ENCODE data around the gene MIAT. TPM values are rescaled to one million over a fixed set of nuclear protein-coding genes. Genes with fewer than 3 reads are reported as not detected.

MIAT gene
- total RNA-seq, 1 donor from 2014 or later, result 268 TPM

GRCh38 chr22:26665813-26666231, 8.4 kb downstream of the MIAT start:
- intact Hi-C loops (cut with micrococcal nuclease), result loop anchor here (1.0 to 2.0 kb wide), 5 partner anchors 9 to 267 kb away; partner anchors contain the start of genes MIAT and TFIP11

GRCh38 chr22:26667140-26667539, 9.8 kb downstream of the MIAT start:
- intact Hi-C loops (cut with micrococcal nuclease), result no loop called here

DNA sequence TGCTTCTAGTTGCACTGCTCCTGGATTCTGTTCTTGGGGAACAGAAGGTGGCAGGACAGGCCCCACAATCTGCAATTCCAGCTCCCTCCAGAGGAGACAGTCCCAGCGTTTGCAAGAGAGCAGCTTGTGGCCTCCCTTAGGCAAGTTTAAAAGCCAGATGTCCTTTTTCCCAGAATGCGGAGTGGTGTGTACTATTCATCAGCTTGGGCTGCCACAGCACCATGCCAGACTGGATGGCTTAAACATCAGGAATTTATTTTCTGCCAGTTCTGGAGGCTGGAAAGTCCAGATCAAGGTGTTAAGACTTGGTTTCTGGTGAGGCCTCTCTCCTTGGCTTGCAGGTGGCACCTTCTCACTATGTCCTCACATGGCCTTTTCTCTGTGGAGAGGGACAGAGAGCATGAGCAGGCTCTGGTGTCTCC, 11.7 kb downstream of the MIAT start:
- intact Hi-C loops (cut with micrococcal nuclease), result no loop called here

GRCh38 chr22:26670459-26670858, 13.1 kb downstream of the MIAT start:
- intact Hi-C loops (cut with micrococcal nuclease), result loop anchor here (10.0 kb wide), 1 partner anchor 1106 kb away; the partner anchor contains the start of gene GRK3

DNA sequence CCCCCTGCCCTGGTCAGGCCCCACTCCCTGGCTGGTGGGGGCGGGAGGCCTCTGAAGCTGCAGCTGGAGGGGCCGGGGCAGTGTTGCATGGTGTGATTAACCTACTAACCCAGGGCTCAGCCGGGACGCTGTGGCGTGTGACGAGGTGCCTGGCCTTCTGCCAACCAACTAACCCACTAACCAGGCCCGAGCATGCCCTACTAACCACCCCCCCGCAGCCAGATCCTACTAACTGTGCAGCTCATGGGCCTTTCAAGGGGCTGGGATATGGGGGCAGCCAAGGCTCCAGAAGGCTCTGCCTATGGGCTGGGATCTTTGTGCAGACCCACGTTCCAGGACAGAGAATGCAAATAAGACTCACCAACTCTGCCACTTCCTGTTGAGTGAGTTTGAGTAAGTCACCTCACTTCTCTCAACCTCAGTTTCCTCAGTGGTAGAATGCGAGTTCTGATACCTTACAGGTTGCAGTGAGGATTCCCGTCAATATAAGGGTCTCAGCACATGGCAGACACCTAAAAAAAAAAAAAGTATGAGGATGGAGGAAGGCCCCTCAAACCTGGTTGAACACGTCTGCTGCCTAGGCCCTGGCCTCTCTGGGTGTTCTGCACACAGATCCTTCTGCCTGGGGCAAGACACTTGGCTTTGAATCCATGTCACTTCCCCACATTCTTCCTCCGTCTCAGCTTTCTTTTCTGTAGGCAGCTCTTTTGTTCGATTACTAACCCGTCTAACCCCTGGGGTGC, 14.1 kb downstream of the MIAT start:
- intact Hi-C loops (cut with micrococcal nuclease), result loop anchor here (1.0 to 10.0 kb wide), 10 partner anchors 12 to 1248 kb away; partner anchors contain the start of genes GRK3, HPS4, PITPNB and SRRD

DNA sequence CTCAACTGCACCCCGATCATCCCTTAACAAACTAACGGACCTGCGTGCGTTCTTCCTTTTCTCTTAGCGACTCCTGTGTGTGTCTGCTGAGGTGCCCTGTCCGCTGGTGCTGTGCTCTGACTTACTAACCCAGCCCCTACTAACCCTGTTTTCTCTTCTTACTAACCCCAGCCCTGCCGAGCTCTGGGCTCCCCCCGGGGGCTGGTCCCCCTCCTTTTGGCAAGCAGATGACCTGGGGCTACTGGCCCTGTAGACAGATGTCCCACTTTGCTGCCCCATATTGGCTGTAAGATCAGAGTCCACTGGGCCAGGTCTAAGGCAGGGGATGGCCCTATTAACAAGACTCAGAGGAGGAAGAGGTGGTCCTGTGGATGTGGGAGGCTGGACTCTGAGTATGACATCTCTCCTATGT, 14.7 kb downstream of the MIAT start:
- intact Hi-C loops (cut with micrococcal nuclease), result loop anchor here (1.0 to 10.0 kb wide), 10 partner anchors 13 to 1247 kb away; partner anchors contain the start of genes GRK3, HPS4, PITPNB and SRRD

DNA sequence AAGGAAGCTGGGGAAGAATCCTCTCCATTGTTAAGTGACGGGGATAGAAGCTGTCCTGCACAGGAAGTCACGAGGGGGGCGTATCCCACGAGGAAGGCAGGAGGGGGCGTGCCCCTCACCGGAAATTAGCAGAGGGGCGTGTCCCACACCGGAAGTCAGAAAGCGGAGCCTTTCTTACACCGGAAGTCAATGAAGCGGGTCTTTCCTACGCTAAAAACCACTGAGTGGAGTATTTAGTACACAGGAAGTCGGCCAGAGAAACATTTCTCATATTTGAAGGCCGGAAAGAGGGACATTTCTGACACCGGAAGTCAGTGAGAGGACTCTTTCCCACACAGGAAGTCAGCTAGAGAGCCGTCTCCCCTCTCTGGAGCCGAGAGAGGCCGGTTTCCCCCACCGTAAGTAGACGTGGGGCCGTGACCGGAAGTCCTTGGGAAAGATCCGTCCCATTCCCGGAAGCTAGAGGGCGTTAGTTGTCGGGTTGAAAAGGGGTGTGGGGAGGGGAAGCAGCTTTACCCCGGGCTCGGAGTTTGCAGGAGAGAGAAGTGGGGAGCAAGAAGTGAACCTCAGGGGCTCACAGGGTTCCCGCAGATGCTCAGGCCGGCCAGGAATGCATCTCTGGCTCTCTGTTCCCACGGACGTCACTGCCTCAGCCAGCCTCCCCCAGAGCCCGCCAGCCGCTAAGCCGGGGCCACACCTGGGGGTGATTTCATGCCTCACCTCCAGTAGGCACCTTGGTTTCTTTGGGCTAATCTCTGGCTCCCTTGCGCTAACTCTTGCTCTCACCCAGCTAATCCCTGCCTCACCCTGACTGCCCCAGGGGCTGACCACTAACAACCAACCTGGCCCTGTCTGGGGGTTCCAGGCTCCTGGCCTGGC, 15.4 kb downstream of the MIAT start:
- intact Hi-C loops (cut with micrococcal nuclease), result loop anchor here (1.0 to 10.0 kb wide), 10 partner anchors 14 to 1246 kb away; partner anchors contain the start of genes GRK3, HPS4, PITPNB and SRRD

GRCh38 chr22:26673486-26673885, 16.1 kb downstream of the MIAT start:
- intact Hi-C loops (cut with micrococcal nuclease), result loop anchor here (2.0 to 10.0 kb wide), 2 partner anchors 379 to 1109 kb away; partner anchors contain the start of gene GRK3

GRCh38 chr22:26674211-26675190, 17.1 kb downstream of the MIAT start:
- intact Hi-C loops (cut with micrococcal nuclease), result loop anchor here (10.0 kb wide), 1 partner anchor 1110 kb away; the partner anchor contains the start of gene GRK3

GRCh38 chr22:26675687-26676268, 18.4 kb downstream of the MIAT start:
- intact Hi-C loops (cut with micrococcal nuclease), result loop anchor here (10.0 kb wide), 1 partner anchor 1111 kb away; the partner anchor contains the start of gene GRK3

DNA sequence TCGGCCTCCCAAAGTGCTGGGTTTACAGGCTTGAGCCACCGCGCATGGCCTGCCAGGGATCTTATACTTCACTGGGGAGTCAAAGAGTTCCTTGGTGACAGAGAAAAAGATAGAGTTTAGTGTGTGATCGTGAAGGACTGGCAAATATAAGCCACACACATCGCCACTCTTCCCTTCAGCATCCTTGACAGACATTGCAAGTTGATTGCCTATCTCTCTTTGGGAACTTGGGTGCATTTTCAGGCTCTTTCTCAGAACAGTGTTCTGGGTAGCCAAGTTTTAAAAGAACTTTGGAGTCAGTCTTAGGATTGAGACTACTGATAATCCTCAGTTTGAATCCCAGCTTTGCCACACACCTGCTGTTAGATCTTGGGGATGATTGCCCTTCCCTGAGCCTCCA, 19.8 kb downstream of the MIAT start:
- intact Hi-C loops (cut with micrococcal nuclease), result loop anchor here (10.0 kb wide), 1 partner anchor 1112 kb away; the partner anchor contains the start of gene GRK3

DNA sequence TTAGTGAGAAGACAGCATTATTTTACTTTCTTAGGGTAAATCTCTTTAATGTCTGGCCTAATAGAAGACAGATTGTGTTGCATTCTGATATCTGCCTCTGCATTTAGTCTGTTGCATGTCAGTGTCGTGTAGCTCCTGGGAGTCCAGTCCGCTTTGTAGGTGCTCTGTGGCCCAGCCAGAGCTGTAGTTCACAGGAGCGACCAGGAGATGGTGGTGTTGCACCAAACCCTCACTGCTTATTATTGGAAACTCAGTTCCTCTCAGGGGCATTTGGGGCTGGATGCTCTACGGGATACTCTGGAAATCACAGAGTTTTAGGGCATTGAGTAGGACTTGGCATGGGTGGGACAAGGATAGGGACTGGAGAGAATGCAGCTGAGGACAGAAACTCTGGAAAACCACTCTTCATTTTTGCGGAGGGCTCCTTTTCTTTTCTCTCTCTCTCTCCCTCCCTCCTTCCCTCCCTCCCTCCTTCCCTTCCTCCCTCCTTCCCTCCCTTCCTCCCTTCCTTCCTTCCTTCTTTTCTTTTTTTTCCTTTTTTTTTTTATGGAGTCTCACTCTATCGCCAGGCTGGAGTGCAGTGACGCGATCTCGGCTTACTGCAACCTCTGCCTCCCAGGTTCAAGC, 21.7 kb downstream of the MIAT start:
- intact Hi-C loops (cut with micrococcal nuclease), result loop anchor here (1.0 to 10.0 kb wide), 3 partner anchors 77 to 1114 kb away; partner anchors contain the start of gene GRK3

GRCh38 chr22:26680485-26680884, 23.1 kb downstream of the MIAT start:
- intact Hi-C loops (cut with micrococcal nuclease), result no loop called here

DNA sequence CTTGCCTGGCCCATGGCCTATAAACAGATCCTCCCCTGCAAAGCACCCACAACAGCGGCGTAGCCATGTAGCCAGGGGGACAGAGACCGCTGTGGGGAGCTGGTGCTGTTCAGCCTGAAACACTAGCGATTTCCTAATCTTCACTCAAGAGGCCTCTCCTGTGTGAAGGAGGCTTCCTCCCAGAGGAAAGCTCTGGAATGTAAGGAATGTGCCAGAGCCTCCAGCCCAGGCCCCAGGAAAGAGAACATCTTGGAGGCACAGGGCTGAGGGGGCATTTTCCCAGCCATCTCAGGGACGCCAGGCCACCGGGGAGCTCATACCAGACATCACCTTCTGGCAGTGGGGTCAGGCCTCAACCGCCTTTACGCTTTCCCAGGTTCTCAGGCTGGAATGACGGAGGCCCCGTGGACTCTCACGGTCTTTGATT, 24.0 kb downstream of the MIAT start:
- intact Hi-C loops (cut with micrococcal nuclease), result no loop called here

DNA sequence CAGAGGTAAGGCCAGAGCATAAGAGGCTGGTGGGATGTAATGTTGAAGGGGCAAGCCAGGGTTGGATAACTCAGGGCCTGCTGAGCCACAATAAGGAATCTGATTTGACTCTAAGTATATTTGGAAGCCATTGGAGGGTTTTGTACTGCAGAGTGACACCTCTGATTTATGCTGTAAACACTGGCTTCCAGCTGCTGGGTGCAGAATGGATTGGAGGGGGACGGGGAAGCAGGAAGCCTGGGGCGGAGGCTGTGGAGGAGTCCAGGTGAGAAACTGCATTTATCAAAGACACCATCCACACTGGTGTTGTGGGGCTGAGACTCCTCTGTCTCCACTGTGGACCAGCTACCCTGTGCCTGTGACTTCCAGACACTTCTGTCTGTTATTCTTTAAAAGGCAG, 26.8 kb downstream of the MIAT start:
- intact Hi-C loops (cut with micrococcal nuclease), result no loop called here

DNA sequence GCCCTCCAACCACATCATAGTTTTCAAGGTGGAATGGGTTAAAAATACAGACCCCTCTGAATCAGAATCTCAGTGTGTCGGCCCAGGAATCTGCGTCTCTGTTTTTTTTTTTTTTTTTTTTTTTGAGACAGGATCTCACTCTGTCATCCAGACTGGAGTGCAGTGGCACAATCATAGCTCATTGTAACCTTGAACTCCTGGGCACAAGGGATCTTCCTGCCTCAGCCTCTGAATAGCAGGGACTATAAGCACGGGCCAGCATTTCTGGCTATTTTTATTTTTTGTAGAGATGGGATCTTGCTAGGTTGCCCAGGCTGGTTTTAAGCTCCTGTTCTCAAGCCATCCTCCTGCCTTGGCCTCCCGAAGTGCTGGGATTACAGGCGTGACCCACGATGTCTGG, 28.2 kb downstream of the MIAT start:
- intact Hi-C loops (cut with micrococcal nuclease), result no loop called here

DNA sequence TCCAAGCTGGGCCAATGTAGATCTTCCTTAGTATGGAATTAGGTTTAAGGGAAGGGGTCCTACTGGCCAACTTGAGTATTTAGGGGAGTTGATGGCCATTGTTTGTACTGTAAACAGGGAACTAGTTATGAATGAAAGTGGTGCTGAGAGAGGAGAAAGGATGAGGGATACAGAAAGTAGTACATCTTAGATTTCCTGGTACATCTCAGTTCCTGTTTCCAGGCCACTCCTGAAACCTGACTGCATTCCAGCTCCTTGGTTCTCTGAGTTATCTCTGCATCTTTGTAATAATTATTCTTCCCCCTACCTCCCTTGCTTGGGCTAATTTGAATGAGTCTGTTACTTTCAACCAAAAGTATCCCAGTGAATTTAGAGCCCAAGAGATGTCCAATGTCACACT, 30.1 kb downstream of the MIAT start:
- intact Hi-C loops (cut with micrococcal nuclease), result no loop called here

- intact Hi-C loops (cut with micrococcal nuclease), result no loop called here
These were observed 32.3 kb downstream of the MIAT start for GRCh38 chr22:26689513-26690301.

Data from T-helper 1 cell treated with Interleukin-12 subunit alpha and Interleukin-12 subunit beta and Interleukin-4 antibody, amounts not matched to agents 30 ng/mL and 1 ng/mL, for 36 hours (primary cell).